Thymus (tissue), 11 donors: ENCODE results near the gene RPS6KA4. TPM values are rescaled to one million over a fixed set of nuclear protein-coding genes. Genes with fewer than 3 reads are reported as not detected.
A peak's percentile ranks its signal among the peaks of the same experiment; 100 is the strongest.

Experiments
- DNase-seq, 9 donors: peaks; one replicate each; pipeline ENCODE4 v3.0.0-alpha.2; 2013; ENCODE audit warnings: low spot score in 9 of 9, low read depth in 6 of 9, missing footprints in 1 of 9
- H3K27ac ChIP-seq, 2 donors: one replicate each; pipeline ENCODE4 v1.5.1; 2013; ENCODE audit warnings: control low read depth in 1 of 2, low read depth in 1 of 2, low read length in 1 of 2, mild to moderate bottlenecking in 1 of 2, moderate library complexity in 1 of 2
- H3K27me3 ChIP-seq, 2 donors: one replicate each; pipeline ENCODE4 v1.5.1; 2013; ENCODE audit warnings: low read length in 1 of 2; ENCODE audit not compliant: control insufficient read depth in 2 of 2, insufficient read depth in 1 of 2
- H3K36me3 ChIP-seq, 2 donors: one replicate each; pipeline ENCODE4 v1.5.1; 2013; ENCODE audit warnings: low read length in 1 of 2, mild to moderate bottlenecking in 1 of 2, moderate library complexity in 1 of 2; ENCODE audit not compliant: control insufficient read depth in 2 of 2, insufficient read depth in 2 of 2
- H3K4me1 ChIP-seq, 2 donors: one replicate each; pipeline ENCODE4 v1.5.1; 2013; ENCODE audit warnings: low read length in 2 of 2; ENCODE audit not compliant: control insufficient read depth in 2 of 2, insufficient read depth in 2 of 2
- H3K4me3 ChIP-seq, 2 donors: one replicate each; pipeline ENCODE4 v1.5.1; 2013; ENCODE audit warnings: low read length in 2 of 2, control low read depth in 1 of 2, mild to moderate bottlenecking in 1 of 2
- H3K9me3 ChIP-seq, 2 donors: one replicate each; pipeline ENCODE4 v1.5.1; 2013; ENCODE audit warnings: low read length in 1 of 2, mild to moderate bottlenecking in 1 of 2; ENCODE audit not compliant: control insufficient read depth in 2 of 2, insufficient read depth in 1 of 2
- WGBS: extraction: QIAGEN DNeasy Blood & Tissue Kit; methylation state at CpG from one replicate; pipeline ENCODE4 v1.1.7; 2013; 5-methylcytosine and 5-hydroxymethylcytosine counted together
- polyA plus RNA-seq: library from polyadenylated mRNA; stranded (reverse); fragments of 200-250 nt; gene quantifications from one replicate; pipeline ENCODE4 v1.2.3, GENCODE V29; 2013
- total RNA-seq: library from RNA; stranded (reverse); fragments of 120-200 nt; gene quantifications from one replicate; pipeline ENCODE4 v1.2.4, GENCODE V29; 2013
- donor health status: healthy.

Gene RPS6KA4
- total and polyA plus RNA-seq, 2 donors, result 17.8 to 24.6 TPM

- Histone ChIP-seq H3K27ac (peak within 1 kb of the TSS; percentile 96 to 99), H3K9me3 (peaks cover 1 to 4% of the 10 kb centered on the region in 2 donors), H3K4me1 (peaks cover 11 to 38% of the 10 kb centered on the region in 2 donors), H3K36me3 (peaks cover 43 to 45% of the 10 kb centered on the region in 2 donors), H3K4me3 (peak within 1 kb of the TSS; percentile 71 to 96), H3K27me3 (no peaks in the 10 kb centered on the region)
- peak; percentile 91 to 99 (median 98) for DNase-seq
- under 1% methylated on average over 43 of the region's 43 CpGs for WGBS
Measured at GRCh38 chr11:64317325-64317960, 41.5 kb upstream of the RPS6KA4 start, which contains the start of gene TRMT112. TSS of gene TRMT112 (minus strand) at chr11:64317559. CDS start at chr11:64317526, 33 bp downstream.

DNA sequence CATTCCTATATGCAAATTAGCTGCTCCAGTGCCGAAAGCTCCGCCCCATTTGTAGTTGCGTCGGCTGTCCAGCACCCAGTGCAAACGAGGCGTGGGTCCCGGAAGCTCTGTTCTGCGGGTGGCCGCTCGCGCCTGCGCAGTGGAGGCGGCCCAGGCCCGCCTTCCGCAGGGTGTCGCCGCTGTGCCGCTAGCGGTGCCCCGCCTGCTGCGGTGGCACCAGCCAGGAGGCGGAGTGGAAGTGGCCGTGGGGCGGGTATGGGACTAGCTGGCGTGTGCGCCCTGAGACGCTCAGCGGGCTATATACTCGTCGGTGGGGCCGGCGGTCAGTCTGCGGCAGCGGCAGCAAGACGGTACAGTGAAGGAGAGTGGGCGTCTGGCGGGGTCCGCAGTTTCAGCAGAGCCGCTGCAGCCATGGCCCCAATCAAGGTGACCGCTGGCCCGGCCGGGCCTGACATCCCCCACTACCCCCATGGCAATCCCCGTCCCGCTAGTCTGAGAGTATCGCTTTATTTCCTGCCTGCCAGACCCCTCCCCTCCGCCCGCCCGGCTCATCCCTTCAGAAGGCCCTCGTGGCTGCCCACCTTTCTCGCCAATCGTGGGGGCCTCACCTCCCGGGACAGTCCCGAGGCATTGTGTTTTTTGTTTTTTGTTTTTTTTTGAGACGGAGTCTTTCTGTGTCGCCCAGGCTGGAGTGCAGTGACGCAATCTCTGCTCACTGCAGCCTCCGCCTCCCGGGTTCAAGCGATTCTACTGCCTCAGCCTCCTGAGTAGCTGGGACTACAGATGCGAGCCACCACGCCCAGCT is 40.8 kb upstream of the RPS6KA4 start, which contains the start of gene PRDX5:
TSS of gene PRDX5 (plus strand) at position 161 of the 805 bp plus-strand sequence. CDS start at position 256, 95 bp downstream.
- H3K27ac ChIP-seq, result peak within 1 kb of the TSS; percentile 96 to 99
- H3K4me3 ChIP-seq, result peak within 1 kb of the TSS; percentile 71 to 96
- under 1% methylated on average over 61 of the region's 61 CpGs for WGBS
- H3K4me1 ChIP-seq, result peaks cover 15 to 40% of the 10 kb centered on the region in 2 donors
- H3K36me3 ChIP-seq, result peaks cover 38 to 48% of the 10 kb centered on the region in 2 donors
- H3K9me3 ChIP-seq, result peaks cover 1 to 4% of the 10 kb centered on the region in 2 donors
- no peaks in the 10 kb centered on the region for H3K27me3 ChIP-seq
- DNase-seq, result peak; percentile 89 to 97 (median 94)

- no peaks in the 10 kb centered on the region for H3K27me3 ChIP-seq
- peaks cover 29 to 42% of the 10 kb centered on the region in 2 donors for H3K36me3 ChIP-seq
- WGBS, result 30% methylated on average over 19 of the region's 19 CpGs
- peak overlapping the region; percentile 71 to 96 for H3K4me3 ChIP-seq
- no peak for DNase-seq
- H3K4me1 ChIP-seq, result peaks cover 23 to 49% of the 10 kb centered on the region in 2 donors
- peak overlapping the region; percentile 53 to 81 for H3K27ac ChIP-seq
- peaks cover 1 to 4% of the 10 kb centered on the region in 2 donors for H3K9me3 ChIP-seq
Measured at GRCh38 chr11:64318766-64319761, 39.9 kb upstream of the RPS6KA4 start.

DNA sequence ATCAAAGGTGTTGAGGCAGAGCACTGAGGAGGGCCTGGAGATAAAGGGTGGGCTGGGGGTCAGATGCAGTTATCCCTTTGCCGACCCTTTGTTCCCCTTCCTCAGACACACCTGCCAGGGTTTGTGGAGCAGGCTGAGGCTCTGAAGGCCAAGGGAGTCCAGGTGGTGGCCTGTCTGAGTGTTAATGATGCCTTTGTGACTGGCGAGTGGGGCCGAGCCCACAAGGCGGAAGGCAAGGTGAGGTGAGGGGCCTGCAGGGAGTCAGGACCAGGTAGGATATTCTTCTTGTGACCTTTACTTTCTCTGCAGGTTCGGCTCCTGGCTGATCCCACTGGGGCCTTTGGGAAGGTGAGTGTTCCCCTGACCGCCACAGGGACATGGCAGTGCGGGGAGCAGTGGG is 38.4 kb upstream of the RPS6KA4 start:
- 98% methylated on average over 7 of the region's 7 CpGs for WGBS
- H3K27me3 ChIP-seq, result no peaks in the 10 kb centered on the region
- no peak overlapping the region for H3K27ac ChIP-seq
- H3K4me3 ChIP-seq, result no peak overlapping the region
- peaks cover 23 to 52% of the 10 kb centered on the region in 2 donors for H3K4me1 ChIP-seq
- peaks cover 1 to 4% of the 10 kb centered on the region in 2 donors for H3K9me3 ChIP-seq
- no peak for DNase-seq
- peaks cover 14 to 27% of the 10 kb centered on the region in 2 donors for H3K36me3 ChIP-seq

GRCh38 chr11:64321026-64321425 is 37.9 kb upstream of the RPS6KA4 start:
- WGBS, result 96% methylated on average over 5 of the region's 5 CpGs
- H3K27me3 ChIP-seq, result no peaks in the 10 kb centered on the region
- H3K4me1 ChIP-seq, result peaks cover 23 to 51% of the 10 kb centered on the region in 2 donors
- H3K4me3 ChIP-seq, result no peak overlapping the region
- H3K9me3 ChIP-seq, result peaks cover 1 to 4% of the 10 kb centered on the region in 2 donors
- no peak for DNase-seq
- peak overlapping the region in 1 of 2 donors; percentile 6 for H3K27ac ChIP-seq
- peaks cover 12 to 24% of the 10 kb centered on the region in 2 donors for H3K36me3 ChIP-seq

- WGBS, result 89% methylated on average over 5 of the region's 5 CpGs
- peaks cover 23 to 46% of the 10 kb centered on the region in 2 donors for H3K4me1 ChIP-seq
Measured at GRCh38 chr11:64321533-64321932, 37.4 kb upstream of the RPS6KA4 start.

GRCh38 chr11:64322925-64323260 is 36.1 kb upstream of the RPS6KA4 start:
- Histone ChIP-seq H3K27ac (peak overlapping the region in 1 of 2 donors; percentile 77), H3K27me3 (no peaks in the 10 kb centered on the region), H3K4me1 (peaks cover 20 to 38% of the 10 kb centered on the region in 2 donors), H3K9me3 (peaks cover 0 to 4% of the 10 kb centered on the region in 2 donors), H3K36me3 (peaks cover 12 to 20% of the 10 kb centered on the region in 2 donors), H3K4me3 (no peak overlapping the region)
- 84% methylated on average over 7 of the region's 7 CpGs for whole genome bisulfite sequencing
- no peak for DNase-seq

More at GRCh38 chr11:64321533-64321932, 37.4 kb upstream of the RPS6KA4 start:
- Histone ChIP-seq H3K27ac (peak overlapping the region in 1 of 2 donors; percentile 6), H3K9me3 (peaks cover 1 to 4% of the 10 kb centered on the region in 2 donors), H3K4me3 (no peak overlapping the region), H3K36me3 (peaks cover 12 to 20% of the 10 kb centered on the region in 2 donors), H3K27me3 (no peaks in the 10 kb centered on the region)
- no peak for DNase-seq

GRCh38 chr11:64323373-64323772 is 35.6 kb upstream of the RPS6KA4 start:
- peak overlapping the region in 1 of 2 donors; percentile 77 for H3K27ac ChIP-seq
- no peak overlapping the region for H3K4me3 ChIP-seq
- WGBS, result 5% methylated on average over 5 of the region's 5 CpGs
- no peaks in the 10 kb centered on the region for H3K9me3 ChIP-seq
- H3K4me1 ChIP-seq, result peaks cover 20 to 35% of the 10 kb centered on the region in 2 donors
- DNase-seq, result peak in 1 of 9 donors; percentile 74
- H3K27me3 ChIP-seq, result no peaks in the 10 kb centered on the region
- H3K36me3 ChIP-seq, result peaks cover 12 to 20% of the 10 kb centered on the region in 2 donors
